GM23248 (cell line): Measurements from ENCODE around the gene TADA3.

Experiments
- EZH2 ChIP-seq: fragments of 200-600 bp; sonication (generic); IDR thresholded peaks from 2 replicates; pipeline ENCODE4 v1.6.1; 2018; ENCODE audit warnings: antibody characterized with exemption, mild to moderate bottlenecking; ENCODE audit not compliant: insufficient read depth, poor library complexity, severe bottlenecking
- EZH2phosphoT487 ChIP-seq: fragments of 200-600 bp; sonication (generic); IDR thresholded peaks from 2 replicates; pipeline ENCODE4 v1.6.1; 2018; ENCODE audit warnings: antibody characterized with exemption, moderate library complexity, mild to moderate bottlenecking, low read depth; ENCODE audit not compliant: insufficient read depth

DNA sequence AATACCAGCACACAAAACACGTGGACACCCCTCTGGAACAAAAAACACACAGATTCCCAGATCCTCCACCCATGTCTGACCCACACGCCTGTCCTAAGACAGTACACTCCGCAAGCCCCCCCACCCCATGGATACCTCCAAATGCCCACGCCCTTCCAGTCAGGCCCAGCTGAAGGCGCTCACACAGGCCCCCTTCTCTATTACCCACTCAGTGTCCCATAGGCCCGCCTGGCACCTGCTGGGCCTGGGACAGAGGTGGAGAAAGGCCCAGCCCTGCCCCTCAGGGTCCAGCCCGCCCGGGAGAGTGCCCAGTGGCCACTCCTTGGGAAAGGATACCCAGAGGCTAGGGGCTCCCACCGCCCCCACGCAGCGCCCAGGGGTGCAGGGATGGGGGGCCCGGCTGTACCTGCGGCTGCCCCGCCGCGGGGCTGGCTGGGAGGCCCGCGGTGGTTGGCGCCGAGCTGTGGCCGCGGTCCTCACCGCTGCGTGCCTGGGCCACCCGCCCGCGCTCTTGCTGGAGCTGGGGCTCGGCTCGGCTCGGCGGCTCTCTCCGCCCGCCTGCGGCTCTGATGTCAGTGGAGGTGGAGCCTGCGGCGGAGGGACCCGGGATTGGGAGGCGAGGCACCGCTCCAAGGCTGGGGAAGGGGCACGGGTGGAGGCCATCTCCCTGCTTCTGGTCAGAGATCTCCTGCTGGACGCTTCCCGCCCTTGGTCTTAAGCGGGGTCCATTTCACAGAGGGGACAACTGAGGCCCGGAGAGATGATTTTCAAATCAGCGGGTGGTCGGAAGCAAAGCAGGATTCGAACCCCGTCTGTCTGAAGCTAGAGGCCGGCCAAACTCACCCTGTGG lies 22.6 kb downstream of the TADA3 start, which contains the start of gene CAMK1:
- TF ChIP-seq EZH2 = no peak
- no peak for TF ChIP-seq EZH2phosphoT487
